ENCODE measurements around the gene PAFAH1B2.

Gene PAFAH1B2

GRCh38 chr11:117187007-117187406, 42.9 kb downstream of the PAFAH1B2 start:
- Mint-ChIP-seq H3K36me3 (ENCODE audit: low read depth) (peaks cover 2% of the 10 kb centered on the region), H3K27me3 (no peaks in the 10 kb centered on the region), H3K4me1 (peaks cover 6% of the 10 kb centered on the region), H3K4me3 (no peak overlapping the region), H3K27ac (no peak overlapping the region), H3K9me3 (no peaks in the 10 kb centered on the region)
- ATAC-seq (no peak), DNase-seq (no peak)

GRCh38 chr11:117187428-117187798, 43.3 kb downstream of the PAFAH1B2 start:
- Mint-ChIP-seq H3K9me3 (no peaks in the 10 kb centered on the region), H3K27ac (no peak overlapping the region), H3K4me1 (peaks cover 6% of the 10 kb centered on the region), H3K4me3 (no peak overlapping the region), H3K27me3 (no peaks in the 10 kb centered on the region), H3K36me3 (ENCODE audit: low read depth) (peaks cover 2% of the 10 kb centered on the region)
- DNase-seq (no peak), ATAC-seq (no peak)

- H3K4me1 Mint-ChIP-seq: peaks cover 6% of the 10 kb centered on the region
- no peaks in the 10 kb centered on the region for H3K27me3 Mint-ChIP-seq
- H3K4me3 Mint-ChIP-seq: no peak overlapping the region
- H3K27ac Mint-ChIP-seq: no peak overlapping the region
- no peaks in the 10 kb centered on the region for H3K9me3 Mint-ChIP-seq
- ATAC-seq: no peak
- no peak for DNase-seq
- H3K36me3 Mint-ChIP-seq (ENCODE audit: low read depth): no peaks in the 10 kb centered on the region
These were observed 43.9 kb downstream of the PAFAH1B2 start for GRCh38 chr11:117187799-117188481.

- Mint-ChIP-seq H3K4me3 (no peak overlapping the region), H3K9me3 (no peaks in the 10 kb centered on the region), H3K27ac (no peak overlapping the region), H3K4me1 (peaks cover 6% of the 10 kb centered on the region), H3K27me3 (no peaks in the 10 kb centered on the region), H3K36me3 (ENCODE audit: low read depth) (no peaks in the 10 kb centered on the region)
- ATAC-seq (no peak), DNase-seq (no peak)
These were observed 44.6 kb downstream of the PAFAH1B2 start for GRCh38 chr11:117188620-117189081.

GRCh38 chr11:117189191-117189940, 45.3 kb downstream of the PAFAH1B2 start:
- H3K27ac Mint-ChIP-seq: peak overlapping the region; percentile 39
- no peaks in the 10 kb centered on the region for H3K27me3 Mint-ChIP-seq
- peak; percentile 27 for DNase-seq
- ATAC-seq: no peak
- no peaks in the 10 kb centered on the region for H3K36me3 Mint-ChIP-seq (ENCODE audit: low read depth)
- H3K9me3 Mint-ChIP-seq: no peaks in the 10 kb centered on the region
- H3K4me1 Mint-ChIP-seq: peaks cover 6% of the 10 kb centered on the region
- H3K4me3 Mint-ChIP-seq: no peak overlapping the region

GRCh38 chr11:117189941-117190544, 46.0 kb downstream of the PAFAH1B2 start:
- Mint-ChIP-seq H3K36me3 (ENCODE audit: low read depth) (peaks cover under 1% of the 10 kb centered on the region), H3K27me3 (no peaks in the 10 kb centered on the region), H3K4me1 (peaks cover 6% of the 10 kb centered on the region), H3K27ac (no peak overlapping the region), H3K9me3 (no peaks in the 10 kb centered on the region), H3K4me3 (no peak overlapping the region)
- DNase-seq: no peak
- no peak for ATAC-seq

GRCh38 chr11:117191680-117192400, 47.8 kb downstream of the PAFAH1B2 start:
- no peak for ATAC-seq
- no peaks in the 10 kb centered on the region for H3K27me3 Mint-ChIP-seq
- DNase-seq: no peak
- H3K27ac Mint-ChIP-seq: no peak overlapping the region
- no peaks in the 10 kb centered on the region for H3K9me3 Mint-ChIP-seq
- peaks cover 2% of the 10 kb centered on the region for H3K36me3 Mint-ChIP-seq (ENCODE audit: low read depth)
- H3K4me1 Mint-ChIP-seq: peaks cover 6% of the 10 kb centered on the region
- H3K4me3 Mint-ChIP-seq: no peak overlapping the region

GRCh38 chr11:117192401-117192875, 48.4 kb downstream of the PAFAH1B2 start:
- Mint-ChIP-seq H3K27me3 (no peaks in the 10 kb centered on the region), H3K27ac (no peak overlapping the region), H3K36me3 (ENCODE audit: low read depth) (peaks cover 2% of the 10 kb centered on the region), H3K4me1 (peaks cover 4% of the 10 kb centered on the region), H3K9me3 (no peaks in the 10 kb centered on the region), H3K4me3 (no peak overlapping the region)
- DNase-seq (no peak), ATAC-seq (no peak)

- ATAC-seq (no peak), DNase-seq (no peak)
- Mint-ChIP-seq H3K27ac (no peak overlapping the region), H3K27me3 (no peaks in the 10 kb centered on the region), H3K9me3 (no peaks in the 10 kb centered on the region), H3K4me1 (peaks cover 4% of the 10 kb centered on the region), H3K36me3 (ENCODE audit: low read depth) (peaks cover 2% of the 10 kb centered on the region), H3K4me3 (no peak overlapping the region)
These were observed 49.3 kb downstream of the PAFAH1B2 start for GRCh38 chr11:117193130-117194020.

GRCh38 chr11:117194267-117194666, 50.2 kb downstream of the PAFAH1B2 start:
- no peak overlapping the region for H3K4me3 Mint-ChIP-seq
- ATAC-seq (no peak), DNase-seq (no peak)
- H3K27me3 Mint-ChIP-seq: no peaks in the 10 kb centered on the region
- H3K27ac Mint-ChIP-seq: no peak overlapping the region
- no peaks in the 10 kb centered on the region for H3K9me3 Mint-ChIP-seq
- H3K36me3 Mint-ChIP-seq (ENCODE audit: low read depth): peaks cover 2% of the 10 kb centered on the region
- H3K4me1 Mint-ChIP-seq: peaks cover 4% of the 10 kb centered on the region

GRCh38 chr11:117195258-117195657, 51.2 kb downstream of the PAFAH1B2 start:
- H3K9me3 Mint-ChIP-seq: no peaks in the 10 kb centered on the region
- H3K36me3 Mint-ChIP-seq (ENCODE audit: low read depth): peaks cover 2% of the 10 kb centered on the region
- DNase-seq: no peak
- no peaks in the 10 kb centered on the region for H3K27me3 Mint-ChIP-seq
- no peak overlapping the region for H3K4me3 Mint-ChIP-seq
- H3K4me1 Mint-ChIP-seq: peaks cover 1% of the 10 kb centered on the region
- H3K27ac Mint-ChIP-seq: no peak overlapping the region
- no peak for ATAC-seq

GRCh38 chr11:117195761-117196160, 51.7 kb downstream of the PAFAH1B2 start:
- no peak overlapping the region for H3K27ac Mint-ChIP-seq
- ATAC-seq (no peak), DNase-seq (no peak)
- H3K9me3 Mint-ChIP-seq: no peaks in the 10 kb centered on the region
- H3K36me3 Mint-ChIP-seq (ENCODE audit: low read depth): peaks cover 2% of the 10 kb centered on the region
- no peaks in the 10 kb centered on the region for H3K27me3 Mint-ChIP-seq
- no peak overlapping the region for H3K4me3 Mint-ChIP-seq
- no peaks in the 10 kb centered on the region for H3K4me1 Mint-ChIP-seq

GRCh38 chr11:117197006-117197405, 52.9 kb downstream of the PAFAH1B2 start:
- peaks cover 2% of the 10 kb centered on the region for H3K36me3 Mint-ChIP-seq (ENCODE audit: low read depth)
- no peak for DNase-seq
- H3K4me1 Mint-ChIP-seq: no peaks in the 10 kb centered on the region
- no peaks in the 10 kb centered on the region for H3K9me3 Mint-ChIP-seq
- no peak overlapping the region for H3K27ac Mint-ChIP-seq
- no peak overlapping the region for H3K4me3 Mint-ChIP-seq
- no peak for ATAC-seq
- no peaks in the 10 kb centered on the region for H3K27me3 Mint-ChIP-seq
